Anterior cingulate cortex (tissue), 58 donors: Measurements from ENCODE around the gene WIPF2.
A peak's percentile ranks its signal among the peaks of the same experiment; 100 is the strongest.
"Not testable (repeated sequence)": the region's sequence is repeated elsewhere in the genome, so short reads cannot be mapped to it uniquely, and the experiment has no call there.

Experiments
- DNase-seq, 58 donors: peaks; one replicate each; lab custom pipeline; 2025; lab: John Stamatoyannopoulos, UW

Gene WIPF2

DNA sequence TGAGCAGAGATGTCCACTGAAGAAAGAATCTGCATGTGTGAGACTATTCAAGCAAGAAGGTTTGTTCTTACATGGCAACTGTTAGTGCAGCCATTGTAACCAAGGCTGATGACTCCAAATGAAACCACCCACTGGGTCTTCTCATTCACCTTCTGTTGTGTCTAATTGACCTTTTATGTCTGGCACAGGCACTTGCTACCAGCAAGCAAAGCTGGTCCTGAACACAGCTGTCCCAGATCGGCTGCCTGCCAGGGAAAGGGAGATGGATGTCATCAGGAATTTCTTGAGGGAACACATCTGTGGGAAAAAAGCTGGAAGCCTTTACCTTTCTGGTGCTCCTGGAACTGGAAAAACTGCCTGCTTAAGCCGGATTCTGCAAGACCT is 72.2 kb downstream of the WIPF2 start:
- no peak for DNase-seq

DNA sequence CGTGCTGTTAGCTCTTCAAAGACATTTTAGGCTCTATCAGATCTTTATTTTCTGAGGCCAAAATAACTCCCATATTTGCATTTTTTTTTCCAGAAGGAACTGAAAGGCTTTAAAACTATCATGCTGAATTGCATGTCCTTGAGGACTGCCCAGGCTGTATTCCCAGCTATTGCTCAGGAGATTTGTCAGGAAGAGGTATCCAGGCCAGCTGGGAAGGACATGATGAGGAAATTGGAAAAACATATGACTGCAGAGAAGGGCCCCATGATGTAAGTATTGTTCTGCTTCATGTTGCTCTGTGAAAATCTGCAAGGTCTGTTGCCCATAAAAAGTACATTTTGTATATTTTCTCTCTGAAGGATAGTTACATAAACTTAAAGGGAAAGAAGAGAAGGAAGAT is 74.3 kb downstream of the WIPF2 start:
- DNase-seq = no peak

DNA sequence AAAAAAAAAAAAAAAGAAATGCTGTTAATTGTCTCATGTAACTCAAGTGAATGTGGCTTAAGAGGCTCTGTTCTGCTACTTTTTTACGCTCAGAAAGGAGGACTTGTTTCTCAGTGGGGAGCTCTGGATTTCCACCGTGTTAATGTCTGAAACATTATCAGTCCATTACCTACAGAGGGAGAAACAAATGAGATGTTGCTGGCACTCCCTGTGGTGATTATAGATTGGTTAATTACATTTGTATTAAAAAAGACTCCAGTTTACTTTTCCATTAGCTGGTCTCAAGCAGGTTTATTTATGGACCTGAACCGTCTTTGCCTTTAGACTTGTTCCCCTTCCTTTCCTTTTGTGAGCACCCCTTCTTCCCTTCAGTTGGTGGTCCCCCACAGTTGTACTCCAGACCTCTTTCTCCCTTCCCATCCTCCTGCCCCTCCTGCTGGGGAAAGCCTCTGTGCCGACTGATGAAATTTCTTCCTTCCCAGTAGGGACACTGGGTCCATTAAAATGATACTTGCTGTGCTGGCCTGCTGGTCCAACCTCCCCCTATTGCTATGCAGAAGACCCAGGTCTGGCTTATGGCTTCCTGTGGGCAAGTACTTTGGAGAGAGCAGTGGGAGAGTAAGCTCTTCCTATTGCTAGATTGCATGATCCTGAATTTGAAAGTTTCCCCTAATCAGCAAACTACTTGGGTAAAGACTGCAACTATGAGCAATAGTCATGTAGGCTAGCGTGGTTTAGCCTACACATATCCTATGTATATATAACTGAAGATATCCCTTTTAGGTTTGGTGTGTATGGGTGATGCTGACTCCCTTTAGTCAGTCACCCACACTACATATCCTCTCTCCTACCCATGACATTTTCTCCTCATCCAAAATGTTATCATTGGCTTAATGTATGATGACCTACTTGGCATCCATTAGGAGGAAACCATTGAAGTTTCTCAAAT is 76.7 kb downstream of the WIPF2 start:
- DNase-seq = no peak

DNA sequence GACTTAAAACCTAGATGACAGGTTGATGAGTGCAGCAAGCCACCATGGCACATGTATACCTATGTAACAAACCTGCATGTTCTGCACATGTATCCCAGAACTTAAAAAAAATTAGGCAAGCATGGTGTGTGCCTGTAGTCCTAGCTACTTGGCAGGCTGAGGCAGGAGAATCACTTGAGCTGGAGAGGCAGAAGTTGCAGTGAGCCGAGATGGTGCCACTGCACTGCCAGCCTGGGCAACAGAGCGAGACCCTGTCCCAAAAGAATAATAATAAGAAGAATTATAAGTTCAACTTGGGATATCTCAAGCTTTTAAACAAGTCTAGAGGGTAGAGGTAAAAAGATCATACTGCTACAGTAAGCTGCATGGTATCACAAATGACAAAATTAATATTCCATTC is 78.4 kb downstream of the WIPF2 start:
- no peak for DNase-seq

DNA sequence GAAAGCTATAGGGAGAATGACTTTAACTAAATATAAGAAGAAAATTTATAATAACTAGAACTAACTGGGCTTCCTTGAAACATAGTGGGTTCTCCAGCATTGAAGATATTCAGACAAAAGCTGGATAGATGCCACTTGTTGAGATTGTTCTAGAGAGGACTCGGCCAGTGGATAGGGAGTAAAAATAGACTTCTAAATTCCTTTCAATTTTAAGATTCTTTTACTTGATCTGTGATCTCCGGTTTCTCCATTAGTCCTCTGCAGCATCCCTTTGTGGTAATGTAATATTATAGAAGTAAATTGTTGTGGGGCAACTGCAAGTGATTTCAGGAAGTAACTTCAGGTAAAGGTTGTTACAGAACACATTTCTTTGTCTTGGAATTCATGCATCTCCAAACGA is 79.6 kb downstream of the WIPF2 start:
- DNase-seq = no peak

DNA sequence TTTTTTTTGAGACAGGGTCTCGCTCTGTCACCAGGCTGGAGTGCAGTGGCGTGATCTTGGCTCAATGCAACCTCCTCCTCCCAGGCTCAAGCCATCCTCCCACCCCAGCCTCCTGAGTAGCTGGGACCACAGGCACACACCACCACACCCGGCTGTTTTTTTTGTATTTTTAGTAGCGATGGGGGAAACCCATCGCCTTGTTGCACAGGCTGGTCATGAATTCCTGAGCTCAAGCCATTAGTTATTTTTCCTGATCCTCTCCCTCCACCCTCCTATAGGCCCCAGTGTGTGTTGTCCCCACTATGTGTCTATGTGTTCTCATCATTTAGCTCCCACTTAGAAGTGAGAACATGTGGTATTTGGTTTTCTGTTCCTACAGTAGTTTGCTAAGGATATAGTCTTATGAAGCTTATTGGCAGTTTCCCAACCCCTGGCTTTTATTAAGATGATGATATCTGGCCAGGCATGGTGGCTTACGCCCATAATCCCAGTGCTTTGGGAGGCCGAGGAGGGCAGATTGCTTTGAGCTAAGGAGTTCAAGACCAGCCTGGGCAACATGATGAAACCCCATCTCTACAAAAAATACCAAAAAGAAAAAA is 80.2 kb downstream of the WIPF2 start:
- not testable (repeated sequence) for DNase-seq

DNA sequence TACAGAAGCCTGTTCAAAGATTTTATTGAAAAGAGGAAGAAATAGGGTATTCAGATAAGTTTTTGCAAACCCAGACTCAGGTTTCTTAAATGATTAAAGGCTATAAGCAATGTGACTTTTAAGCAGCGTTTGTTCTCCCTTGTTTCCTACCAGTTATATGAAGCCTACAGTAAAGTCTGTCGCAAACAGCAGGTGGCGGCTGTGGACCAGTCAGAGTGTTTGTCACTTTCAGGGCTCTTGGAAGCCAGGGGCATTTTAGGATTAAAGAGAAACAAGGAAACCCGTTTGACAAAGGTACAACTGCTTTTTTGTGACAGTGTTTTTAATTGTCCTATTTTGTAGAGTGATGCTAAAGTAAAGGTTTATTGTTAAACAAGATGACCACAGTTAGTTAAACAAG is 82.2 kb downstream of the WIPF2 start:
- no peak for DNase-seq

DNA sequence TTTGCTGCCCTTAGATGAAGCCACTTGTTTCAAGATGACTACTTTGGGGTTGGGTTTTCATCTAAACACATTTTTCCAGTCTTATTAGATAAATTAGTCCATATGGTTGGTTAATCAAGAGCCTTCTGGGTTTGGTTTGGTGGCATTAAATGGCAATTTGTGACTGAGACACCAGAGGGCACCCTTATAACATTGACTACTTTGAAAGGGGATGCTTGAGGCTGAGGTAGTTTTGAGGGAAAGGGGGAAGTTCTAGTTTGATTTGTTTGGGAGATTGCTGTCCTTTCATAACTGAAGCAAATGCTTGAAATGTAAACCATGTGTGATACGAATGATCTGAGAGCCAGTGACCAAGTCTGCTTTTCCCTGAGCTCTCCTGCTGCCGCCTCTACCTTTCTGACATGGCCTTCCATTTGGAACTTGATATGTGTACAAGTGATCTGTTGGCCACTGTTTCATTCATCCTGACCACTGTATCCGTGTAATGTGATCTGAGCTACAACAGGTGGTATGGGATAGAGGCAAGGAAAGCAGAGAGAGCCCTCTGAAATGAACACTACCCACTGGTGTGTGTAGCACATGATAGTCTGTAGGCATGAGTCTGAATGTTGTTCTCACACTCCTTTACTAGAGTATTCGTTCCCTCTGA is 84.0 kb downstream of the WIPF2 start:
- DNase-seq = peak in 12 of 58 donors; percentile 17 to 63 (median 31)

DNA sequence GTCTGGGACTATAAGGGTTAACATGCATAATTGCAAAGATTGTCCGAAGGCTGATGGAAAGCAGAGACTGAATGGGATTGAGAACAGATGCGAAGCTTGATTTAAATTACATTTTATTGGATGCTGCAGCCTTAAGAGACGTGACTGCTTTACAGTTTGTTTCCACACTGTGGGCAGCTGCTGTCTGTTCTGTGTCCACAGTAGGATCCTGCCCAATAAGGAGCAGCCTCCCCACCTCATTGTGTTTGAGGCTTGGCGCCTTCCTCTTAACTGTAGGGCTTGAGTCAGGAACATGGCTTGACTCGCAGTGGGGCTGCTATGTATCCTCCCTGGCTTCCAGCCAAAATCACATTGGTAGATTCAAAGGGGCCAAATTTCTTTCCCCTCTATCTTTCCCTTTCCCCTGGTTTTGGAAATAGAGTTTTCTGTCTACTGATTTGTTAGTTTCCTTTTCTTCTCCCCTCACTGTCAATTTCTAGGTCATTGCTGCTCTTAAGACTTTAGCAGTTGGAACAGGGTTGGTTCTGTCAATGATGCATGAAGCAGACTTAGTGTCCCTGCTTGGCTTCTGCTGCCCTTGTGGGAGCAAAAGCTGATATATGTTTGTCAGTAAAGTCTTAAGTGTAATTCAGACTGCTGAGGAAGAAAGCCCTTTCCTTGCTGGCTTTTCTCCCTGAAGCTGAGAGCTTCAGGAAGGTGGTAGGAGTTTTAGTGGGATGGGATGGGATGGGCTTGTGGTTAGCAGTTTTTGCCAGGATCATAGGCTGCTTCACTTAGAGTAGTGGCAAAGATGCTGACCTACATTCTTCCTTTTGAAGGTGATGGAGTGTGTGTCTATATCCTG is 84.8 kb downstream of the WIPF2 start:
- DNase-seq = peak in 1 of 58 donors; percentile 14

DNA sequence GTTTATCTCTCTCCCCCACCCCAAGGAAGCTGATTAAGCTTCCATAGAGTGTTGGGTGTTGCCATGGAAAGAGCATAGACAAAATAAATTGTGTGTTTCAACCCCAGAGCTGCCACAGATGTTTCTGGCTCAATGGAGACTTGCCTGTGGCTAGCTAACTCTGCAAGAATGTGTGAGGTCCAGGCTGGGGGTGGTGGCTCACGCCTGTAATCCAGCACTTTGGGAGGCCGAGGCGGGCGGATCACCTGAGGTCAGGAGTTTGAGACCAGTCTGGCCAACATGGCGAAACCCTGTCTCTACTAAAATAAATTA is 85.4 kb downstream of the WIPF2 start:
- DNase-seq = not testable (repeated sequence)

DNA sequence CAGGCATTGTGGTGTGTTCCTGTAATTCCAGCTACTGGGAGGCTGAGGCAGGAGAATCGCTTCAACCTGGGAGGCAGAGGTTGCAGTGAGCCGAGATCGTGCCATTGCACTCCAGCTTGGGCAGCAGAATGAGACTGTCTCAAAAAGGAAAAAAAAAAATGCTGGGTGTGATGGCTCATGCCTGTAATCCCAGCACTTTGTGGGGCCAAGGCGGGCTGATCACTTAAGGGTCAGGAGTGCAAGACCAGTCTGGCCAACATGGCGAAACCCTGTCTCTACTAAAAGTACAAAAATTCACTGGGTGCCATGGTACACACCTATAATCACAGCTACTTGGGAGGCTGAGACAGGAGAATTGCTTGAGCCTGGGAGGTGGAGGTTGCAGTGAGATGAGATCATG is 85.8 kb downstream of the WIPF2 start:
- DNase-seq = not testable (repeated sequence)

DNA sequence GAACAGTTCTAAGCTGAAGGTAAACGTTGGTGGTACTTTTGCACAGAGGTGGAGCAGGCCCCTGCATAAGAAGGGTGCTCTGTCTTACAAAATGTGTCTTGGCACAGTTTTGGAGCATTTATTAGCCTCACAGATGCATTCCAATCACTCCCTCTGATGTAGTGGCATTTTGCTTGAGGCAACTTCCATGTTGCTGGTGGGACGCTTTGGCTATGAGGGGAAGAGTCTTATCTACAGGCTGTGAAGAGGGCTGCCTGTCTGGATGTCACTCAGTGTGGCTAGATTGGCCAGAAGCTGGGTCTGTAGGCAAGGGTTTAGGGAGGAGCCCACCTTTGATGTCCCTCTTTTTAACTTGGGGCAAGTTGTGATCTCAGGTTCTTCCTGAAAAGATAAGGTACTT is 87.3 kb downstream of the WIPF2 start:
- no peak for DNase-seq

DNA sequence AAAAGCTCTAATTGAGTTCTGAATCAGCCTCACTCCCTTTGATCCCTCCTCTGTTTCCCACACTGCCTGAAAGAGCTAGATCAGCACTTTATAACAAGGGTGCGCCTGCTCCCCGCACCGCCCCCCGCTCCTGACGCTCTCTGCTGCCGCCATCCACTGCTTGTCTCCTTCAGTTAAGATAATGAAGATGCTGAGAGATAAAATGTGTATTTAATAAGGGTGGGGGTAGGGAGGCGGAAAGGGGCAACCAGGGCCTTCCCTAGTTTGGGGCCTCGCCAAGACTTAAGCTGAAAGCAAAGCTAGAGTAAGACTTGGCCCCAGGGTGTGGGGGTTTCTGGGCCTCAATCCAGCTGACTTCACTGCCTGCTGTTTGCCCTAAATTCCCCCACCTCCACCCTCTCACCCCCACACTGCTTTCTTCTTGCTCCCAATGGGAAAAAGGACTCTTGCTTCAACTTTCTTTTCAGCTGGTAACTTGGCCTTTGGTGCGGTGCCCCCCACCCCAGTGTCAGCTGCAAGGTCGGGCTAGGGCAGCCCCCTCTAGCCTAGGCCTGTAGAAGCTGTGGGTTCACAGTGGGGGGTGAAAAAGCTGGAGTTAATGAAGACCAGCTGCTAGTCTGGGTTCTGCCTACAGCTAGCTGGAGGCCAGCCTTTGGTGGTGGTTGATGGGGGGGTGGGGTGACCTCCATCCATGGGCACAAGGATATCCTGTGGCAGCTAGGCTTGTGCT is 88.1 kb downstream of the WIPF2 start:
- DNase-seq = no peak

DNA sequence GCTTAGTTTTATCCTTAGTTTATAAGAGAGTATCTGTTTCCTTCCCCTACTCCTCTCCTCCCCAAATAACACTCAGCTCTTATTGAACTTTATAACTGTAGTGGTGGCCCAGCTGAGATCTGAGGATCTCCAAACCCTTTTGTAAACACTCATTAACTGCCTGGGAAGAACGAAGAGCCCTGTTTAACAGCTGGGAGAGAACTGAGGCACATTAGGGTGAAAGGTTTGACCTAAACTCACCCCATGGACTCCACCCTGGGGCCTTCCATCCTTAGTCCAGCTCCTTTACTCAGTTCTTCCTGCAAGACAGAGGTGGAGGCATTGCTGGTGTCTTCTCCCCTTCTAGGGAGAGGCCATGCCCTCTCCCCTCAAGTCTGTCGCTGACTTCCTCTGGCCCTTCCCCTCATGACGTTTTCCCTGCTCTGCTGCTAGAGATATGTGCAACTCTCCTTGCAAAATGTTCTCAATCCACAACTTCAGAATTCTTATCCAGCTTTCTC is 88.7 kb downstream of the WIPF2 start:
- no peak for DNase-seq

DNA sequence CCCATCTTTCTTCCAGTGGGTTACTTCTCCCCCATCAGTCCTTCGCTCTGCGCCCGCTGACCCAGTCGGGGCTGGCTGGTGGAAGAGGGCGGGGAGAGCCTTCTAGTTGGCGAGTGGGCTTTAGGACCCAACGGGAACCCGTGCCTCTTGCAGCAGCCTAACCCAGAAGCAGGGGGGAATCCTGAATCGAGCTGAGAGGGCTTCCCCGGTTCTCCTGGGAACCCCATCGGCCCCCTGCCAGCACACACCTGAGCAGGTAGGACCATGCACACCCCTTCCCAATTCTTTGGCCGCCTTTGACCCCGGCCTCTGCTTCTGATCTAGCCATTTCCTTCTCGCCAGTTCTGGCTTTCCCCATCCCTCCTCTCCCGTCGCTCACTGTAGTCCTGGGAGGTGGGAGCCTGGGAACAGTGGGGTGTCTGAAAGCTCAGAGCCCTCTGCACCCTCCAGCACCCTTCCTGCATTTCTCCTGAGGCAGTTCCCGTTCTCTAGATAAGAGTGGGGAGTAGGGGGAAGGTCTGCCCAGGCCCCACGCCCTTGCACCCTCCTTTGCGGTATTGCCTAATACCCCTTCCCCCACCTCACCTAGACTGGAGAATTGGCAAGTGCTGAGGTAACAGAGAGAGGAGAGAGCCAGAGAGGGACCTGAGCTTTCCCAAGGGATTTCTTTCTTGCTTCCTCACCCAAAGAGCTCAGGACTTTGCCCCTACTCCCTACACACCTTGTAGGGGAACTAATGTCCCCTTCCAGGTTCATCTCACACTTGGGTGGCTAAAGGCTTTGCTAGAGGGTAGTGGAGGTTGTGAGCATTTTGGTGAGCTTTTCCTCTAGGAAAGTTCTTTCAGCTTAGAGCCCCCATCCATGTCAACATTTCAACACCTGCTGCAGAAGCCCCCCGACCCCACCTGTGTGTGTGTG is 90.2 kb downstream of the WIPF2 start, which contains the start of gene RARA:
TSS of gene RARA (plus strand) at position 150 of the 918 bp plus-strand sequence. CDS start 22,039 bp downstream, outside the sequence.
- DNase-seq = peak in 33 of 58 donors; percentile 18 to 74 (median 47)

DNA sequence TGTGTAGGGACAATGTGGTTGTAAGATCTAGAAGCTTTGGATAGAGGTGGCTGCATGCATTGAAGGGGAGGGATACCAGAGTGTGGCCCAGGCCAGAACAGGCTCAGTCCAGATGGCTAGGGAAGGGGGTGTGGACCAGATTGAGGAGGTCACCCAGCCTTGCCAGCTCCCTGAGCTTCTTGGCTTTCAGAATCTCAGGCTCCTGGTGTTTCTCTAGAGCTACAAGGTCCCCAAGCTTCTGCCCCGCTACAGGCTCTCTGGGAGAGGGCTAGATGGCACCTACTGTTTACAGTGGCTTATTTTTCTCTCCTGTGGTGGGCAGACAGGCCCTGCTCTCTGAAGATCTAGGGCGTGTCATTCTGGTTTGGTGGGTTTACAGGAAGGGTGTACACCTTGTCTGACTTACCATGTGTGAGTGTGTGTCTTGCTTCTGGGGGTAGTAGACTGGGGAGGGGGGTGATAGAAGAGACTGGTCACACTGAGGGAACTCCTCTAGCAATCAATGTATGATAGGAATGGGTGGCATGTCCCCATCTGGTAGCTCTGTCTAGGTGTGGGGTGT is 90.9 kb downstream of the WIPF2 start:
- no peak for DNase-seq

DNA sequence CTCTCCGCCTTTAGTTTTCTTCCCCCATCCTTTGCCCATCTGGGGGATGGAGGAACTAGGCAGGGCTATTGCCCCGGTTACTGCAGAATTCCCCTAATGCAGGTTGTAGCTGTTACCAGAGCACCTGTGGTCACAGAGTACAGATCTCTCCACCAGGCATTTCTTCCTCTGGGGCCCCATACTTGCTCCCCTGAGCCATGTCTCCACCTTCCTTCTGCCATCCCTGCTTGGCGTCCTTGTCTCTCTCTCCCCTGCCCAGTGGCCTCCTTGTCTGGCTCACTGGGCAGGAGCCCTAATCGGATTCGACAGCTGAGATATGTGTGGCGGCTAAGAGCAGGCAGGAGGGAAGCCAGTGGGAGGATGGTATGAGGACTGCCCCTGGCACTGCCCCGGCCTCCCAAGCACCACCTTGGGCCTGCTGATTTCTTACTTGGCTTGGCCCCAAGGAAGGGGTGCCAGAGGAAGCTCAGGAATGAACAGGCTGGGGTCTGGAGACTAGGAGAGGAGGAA is 91.8 kb downstream of the WIPF2 start:
- DNase-seq = no peak

DNA sequence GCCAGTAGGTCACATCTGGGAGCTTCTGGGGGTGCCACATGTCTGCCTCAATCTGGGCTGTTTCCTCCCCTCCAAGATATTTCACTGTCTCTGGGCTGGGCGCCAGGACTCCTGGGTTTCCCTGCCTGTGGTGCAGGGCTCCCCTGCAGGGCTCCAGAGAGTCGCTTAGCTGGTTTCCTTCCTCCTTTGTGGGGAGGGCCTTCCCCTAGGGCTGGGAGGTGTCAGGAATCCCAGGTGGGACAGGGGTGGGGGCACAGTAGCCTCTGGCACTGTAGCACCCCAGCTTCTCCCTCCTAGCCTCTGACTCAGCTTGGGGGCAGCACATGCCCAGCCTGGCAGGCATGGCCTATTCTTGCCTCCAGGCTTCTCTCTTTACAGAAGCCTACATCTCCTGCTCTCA is 92.5 kb downstream of the WIPF2 start:
- DNase-seq = peak in 1 of 58 donors; percentile 56
